ENCODE data around the gene RIMKLA.

RIMKLA gene

DNA sequence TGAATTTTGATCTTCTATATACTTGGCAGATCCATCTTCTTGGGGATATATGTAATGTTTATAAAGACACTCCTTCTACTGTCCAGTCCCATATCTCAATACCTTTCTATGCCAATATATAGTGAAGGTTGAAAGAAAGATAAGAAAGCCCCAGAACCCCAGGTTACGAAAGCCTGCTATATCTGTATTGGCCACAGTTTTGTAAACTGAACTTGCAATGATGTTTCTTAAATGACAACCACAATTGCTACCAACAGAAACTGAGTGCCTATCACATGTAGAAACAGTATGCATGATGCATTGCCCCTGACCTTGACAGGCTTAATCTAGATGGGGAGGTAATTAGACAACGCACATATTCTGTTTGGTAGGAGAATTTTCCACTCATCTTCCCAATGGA, 7.8 kb upstream of the RIMKLA start:
- no peak for DNase-seq (ENCODE audit: low read depth, low spot score)

GRCh38 chr1:42379794-42380585, 602 bp upstream of the RIMKLA start:
- DNase-seq (ENCODE audit: low read depth, low spot score): no peak

DNA sequence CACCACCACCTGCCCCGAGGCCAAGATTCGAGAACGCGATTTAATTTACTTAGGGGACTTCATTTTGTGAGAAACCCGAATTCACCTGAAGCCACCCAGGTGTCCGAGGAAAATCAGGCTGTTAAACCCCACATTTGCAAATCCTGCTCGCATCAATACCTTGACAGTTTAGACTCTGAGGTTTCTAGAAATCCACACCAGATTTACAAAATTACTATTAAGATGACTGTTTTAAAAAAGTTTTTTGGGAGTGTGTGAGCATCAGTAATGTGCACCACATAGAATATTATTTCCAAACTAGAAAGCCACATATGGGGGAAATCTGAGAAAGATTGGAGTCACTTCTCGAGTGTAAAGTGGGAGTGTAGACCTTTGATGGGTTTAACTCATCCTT, 685 bp downstream of the RIMKLA start:
- DNase-seq (ENCODE audit: low read depth, low spot score): no peak

DNA sequence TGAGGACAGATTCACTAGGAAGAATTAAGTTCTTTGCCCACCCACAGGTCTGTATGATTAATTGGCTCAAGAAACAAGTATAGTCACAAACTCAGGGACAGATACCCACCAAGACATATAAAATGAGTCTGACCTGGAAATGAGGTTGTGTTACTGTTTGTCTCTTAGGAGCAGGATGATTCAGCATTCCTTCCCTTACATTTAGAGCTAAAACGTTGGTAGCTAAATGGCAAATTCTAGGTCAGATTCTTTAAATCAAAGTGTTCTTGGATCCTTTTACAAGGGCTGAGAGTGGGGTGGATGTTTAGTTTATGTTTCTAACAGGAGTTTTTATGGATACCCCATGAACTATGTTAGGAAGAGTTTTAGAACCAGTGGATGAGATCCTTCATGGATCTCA, 4.7 kb downstream of the RIMKLA start:
- no peak for DNase-seq (ENCODE audit: low read depth, low spot score)

GRCh38 chr1:42386051-42386450, 5.5 kb downstream of the RIMKLA start:
- DNase-seq (ENCODE audit: low read depth, low spot score): no peak

GRCh38 chr1:42392255-42392654, 11.7 kb downstream of the RIMKLA start:
- DNase-seq (ENCODE audit: low read depth, low spot score): no peak

- DNase-seq (ENCODE audit: low read depth, low spot score): no peak
Measured at GRCh38 chr1:42392967-42393848, 12.6 kb downstream of the RIMKLA start.

DNA sequence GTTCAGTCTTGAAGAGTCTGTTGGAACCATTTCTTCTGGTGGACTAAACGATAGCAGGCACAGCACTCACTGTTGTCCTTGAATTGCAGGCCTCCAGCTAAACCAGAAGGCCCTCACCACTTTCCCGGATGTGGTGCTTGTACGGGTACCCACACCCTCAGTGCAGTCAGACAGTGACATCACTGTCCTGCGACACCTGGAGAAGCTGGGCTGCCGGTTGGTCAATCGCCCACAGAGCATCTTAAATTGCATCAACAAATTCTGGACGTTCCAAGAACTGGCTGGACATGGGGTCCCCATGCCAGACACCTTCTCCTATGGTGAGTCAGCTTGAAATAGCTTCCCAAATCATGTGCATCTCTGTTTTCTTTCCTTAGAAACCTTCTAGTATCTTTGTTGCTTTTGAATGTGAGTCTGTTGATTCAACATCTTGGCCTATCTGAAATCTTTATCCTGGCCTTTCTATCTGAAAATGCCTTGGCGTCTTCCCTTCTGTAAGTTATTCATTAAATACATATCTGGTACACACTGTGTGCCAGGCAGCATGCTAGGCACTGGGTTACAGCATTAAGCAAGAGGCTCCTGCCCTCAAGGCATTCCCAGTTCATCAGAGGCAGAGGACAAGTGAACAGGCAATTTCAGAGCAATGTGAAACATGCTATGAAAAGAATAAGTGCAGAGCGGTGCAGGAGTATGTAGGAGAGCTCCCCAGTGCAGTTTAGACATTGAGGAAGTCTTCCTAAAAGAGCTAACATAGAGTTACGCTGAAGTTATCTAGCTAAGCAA, 18.9 kb downstream of the RIMKLA start:
- DNase-seq (ENCODE audit: low read depth, low spot score): no peak

DNA sequence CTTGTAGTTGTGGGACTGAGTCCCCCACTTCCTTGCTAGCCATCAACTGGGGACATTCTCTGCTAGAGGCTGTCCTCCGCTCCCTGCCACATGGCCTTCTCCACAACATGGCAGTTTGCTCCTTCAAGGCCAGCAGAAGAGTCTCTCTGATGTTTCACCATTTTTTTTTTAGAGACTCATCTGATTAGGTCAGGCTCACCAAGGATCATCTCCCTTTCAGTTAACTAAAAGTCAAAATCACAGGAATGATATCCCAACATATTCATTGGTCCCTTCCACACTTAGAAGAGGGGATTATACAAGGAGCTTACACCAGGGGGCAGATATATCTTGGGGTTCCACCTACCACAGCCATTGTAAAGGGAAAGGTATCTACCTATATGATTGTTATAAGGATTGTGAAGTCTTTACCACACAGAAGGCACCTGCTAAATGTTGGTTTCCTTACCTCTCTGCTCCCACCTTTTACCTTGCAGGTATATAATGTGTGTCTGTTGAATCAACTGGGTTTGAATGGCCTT, 23.3 kb downstream of the RIMKLA start:
- no peak for DNase-seq (ENCODE audit: low read depth, low spot score)

- no peak for DNase-seq (ENCODE audit: low read depth, low spot score)
Measured at GRCh38 chr1:42414551-42415496, 34.2 kb downstream of the RIMKLA start.

DNA sequence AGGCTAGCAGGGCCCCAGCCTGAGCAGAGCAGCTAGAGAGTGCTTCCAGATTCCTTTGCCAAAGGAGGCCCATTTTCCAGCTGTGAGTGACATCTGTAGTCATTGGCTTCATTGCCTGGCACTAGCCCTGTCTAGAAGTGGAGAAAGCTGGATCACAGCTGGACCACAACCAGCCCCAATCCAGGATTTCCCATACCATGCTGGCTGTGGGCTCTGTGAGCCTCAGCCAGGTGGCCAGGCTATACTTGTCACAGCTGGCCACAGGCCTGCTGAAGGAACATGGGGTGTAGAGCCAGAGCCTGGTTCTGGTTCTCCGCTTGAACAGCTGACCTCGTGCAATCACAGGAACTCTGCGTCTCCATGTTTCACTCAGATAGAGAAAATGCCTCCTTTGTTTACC, 36.6 kb downstream of the RIMKLA start:
- no peak for DNase-seq (ENCODE audit: low read depth, low spot score)

- DNase-seq (ENCODE audit: low read depth, low spot score): no peak
Measured at GRCh38 chr1:42418516-42418915, 37.9 kb downstream of the RIMKLA start.

DNA sequence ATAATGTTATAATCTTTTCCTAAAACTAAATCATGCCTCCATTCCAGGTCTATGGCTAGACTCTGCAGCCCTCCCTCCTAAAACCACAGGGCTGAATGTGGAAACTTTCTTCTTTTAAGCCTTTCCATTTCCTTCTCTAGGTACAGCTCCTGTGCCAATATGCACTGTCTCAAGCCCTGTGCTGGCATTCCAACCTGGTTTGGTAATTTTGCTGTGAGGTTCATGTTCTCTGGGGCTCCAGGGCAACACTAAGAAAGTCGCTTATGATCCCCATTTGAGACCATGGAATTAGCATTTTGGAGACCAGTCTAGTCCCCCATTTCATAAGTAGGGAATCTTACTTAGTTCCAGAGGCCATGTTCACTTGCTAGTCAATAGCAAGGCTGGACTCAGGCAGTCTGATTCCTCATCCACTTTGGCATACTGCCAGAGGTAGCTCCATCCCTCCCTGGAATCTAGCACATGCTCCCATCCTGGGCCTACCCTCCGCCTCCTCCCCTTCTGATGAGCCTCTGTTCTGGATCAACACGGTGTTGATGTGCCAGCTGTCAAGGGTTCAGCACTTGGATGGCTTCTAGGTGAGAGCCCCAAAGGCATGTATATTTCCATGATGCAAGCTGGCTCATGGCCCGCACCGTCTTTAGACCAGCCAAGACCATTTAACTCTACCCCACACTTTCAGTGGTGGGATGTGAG, 38.7 kb downstream of the RIMKLA start:
- DNase-seq (ENCODE audit: low read depth, low spot score): no peak

DNA sequence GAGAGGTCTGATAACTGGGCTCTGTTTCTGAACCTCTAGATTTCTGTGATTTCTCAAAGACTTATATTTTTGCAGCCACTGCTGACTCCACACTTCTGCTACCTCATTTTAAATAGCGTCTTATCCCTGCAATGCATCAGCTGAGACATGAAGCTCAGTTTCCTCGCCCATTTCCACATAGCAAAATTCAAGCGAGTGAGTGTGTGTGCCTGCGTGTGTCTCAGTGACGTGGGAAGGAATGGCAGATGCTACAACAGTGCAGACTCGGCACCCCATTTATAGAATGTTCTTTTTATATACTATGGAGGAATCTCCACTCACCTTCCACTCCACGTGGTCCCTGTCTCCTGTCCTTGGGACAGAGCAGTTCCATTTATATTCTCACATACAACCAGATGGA, 39.5 kb downstream of the RIMKLA start:
- DNase-seq (ENCODE audit: low read depth, low spot score): no peak

- no peak for DNase-seq (ENCODE audit: low read depth, low spot score)
Measured at GRCh38 chr1:42420911-42421585, 40.5 kb downstream of the RIMKLA start.

DNA sequence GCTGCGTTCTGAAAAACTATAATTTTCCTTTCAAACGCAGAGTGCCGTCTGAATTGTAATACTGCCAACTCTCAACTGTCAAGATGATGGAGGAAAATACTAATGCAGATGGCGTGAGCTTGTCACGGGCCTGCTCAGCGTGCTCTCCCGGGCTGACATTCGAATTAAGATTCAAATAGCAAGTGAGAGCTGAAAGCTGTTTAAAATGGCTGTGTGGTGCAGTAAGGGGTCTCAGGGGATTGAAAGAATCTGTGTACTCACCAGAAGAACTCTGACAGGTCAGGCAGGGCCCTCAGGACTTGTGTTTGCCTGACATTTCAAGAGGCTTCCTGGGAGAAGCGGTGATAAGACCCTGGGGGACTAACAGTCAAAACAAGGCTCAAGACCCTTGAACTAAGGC, 42.1 kb downstream of the RIMKLA start:
- no peak for DNase-seq (ENCODE audit: low read depth, low spot score)

- no peak for DNase-seq (ENCODE audit: low read depth, low spot score)
Measured at GRCh38 chr1:42423681-42424080, 43.1 kb downstream of the RIMKLA start.

- no peak for DNase-seq (ENCODE audit: low read depth, low spot score)
Measured at GRCh38 chr1:42424201-42424600, 43.6 kb downstream of the RIMKLA start.

DNA sequence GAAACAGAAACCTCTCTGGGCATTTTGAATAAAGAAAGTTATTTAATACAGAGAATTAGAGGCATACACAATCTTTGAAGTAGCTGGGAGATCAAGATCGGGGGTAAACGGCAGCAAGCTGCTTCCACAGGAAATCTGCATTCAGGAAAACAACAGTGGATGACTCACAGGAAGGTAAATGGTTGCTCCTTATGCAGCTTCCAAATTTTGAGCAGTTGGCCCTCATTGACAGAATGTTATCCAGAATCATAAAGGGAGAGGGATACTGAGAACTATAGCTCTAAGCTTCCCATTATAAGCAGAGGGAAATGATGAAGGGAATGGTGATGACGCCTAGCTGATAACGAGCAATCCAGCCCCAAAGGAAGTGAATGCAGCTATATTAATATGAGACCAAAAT, 46.6 kb downstream of the RIMKLA start:
- no peak for DNase-seq (ENCODE audit: low read depth, low spot score)

DNA sequence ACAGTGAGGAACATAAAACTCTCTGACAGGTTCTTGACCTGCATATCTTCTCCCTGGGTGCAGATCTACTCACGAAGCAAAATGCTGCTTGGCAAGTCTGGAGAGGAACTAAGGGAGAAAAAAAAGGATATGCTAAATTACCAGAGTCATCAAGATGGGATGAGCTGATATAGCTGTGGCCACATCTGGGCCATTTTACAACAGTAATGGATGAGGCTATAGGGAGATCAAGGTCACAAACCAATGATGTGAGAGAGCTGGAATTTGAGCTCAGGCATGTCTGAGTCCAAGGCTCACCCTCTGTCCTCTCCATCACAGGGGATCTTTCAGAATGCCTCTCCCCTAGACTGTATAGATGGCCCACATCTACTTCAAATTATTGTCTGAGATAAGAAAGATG, 49.0 kb downstream of the RIMKLA start:
- no peak for DNase-seq (ENCODE audit: low read depth, low spot score)
